Measurements from ENCODE around the gene ARL8B.
A peak's percentile ranks its signal among the peaks of the same experiment; 100 is the strongest.
"Not testable (repeated sequence)": the region's sequence is repeated elsewhere in the genome, so short reads cannot be mapped to it uniquely, and the experiment has no call there.

The ARL8B gene

DNA sequence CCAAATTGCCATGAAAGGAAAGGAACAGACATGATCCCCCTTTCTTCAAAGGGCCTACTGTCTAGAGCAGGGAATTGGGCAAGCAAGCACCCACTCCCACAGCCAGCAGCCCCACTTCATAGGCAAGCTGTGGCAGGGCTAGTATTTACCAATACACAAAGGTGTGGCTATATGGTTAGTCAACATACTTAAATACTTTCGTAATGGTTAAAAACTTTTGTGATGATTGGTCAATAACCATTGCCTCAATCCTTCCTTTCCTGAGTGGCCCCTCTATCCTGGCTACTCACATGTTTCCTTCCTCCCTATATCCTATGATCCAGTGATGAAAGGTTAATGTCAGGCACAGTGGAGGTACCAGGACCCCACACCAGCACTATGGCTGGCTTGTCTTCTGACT, 30.1 kb upstream of the ARL8B start:
- H3K9me3 ChIP-seq (ENCODE audit: insufficient read depth, low read depth, low read length) = no peaks in the 10 kb centered on the region
- H3K27ac ChIP-seq (ENCODE audit: low read length) = no peak overlapping the region
- no peaks in the 10 kb centered on the region for H3K36me3 ChIP-seq (ENCODE audit: insufficient read depth, low read depth, low read length)
- no peak overlapping the region for H3K4me3 ChIP-seq (ENCODE audit: low read length)
- H3K27me3 ChIP-seq (ENCODE audit: insufficient read depth, low read length) = peaks cover 28% of the 10 kb centered on the region
- H3K9ac ChIP-seq (ENCODE audit: low read depth, low read length) = no peak overlapping the region
- no peaks in the 10 kb centered on the region for H3K4me1 ChIP-seq (ENCODE audit: insufficient read depth, low read length)

- Histone ChIP-seq H3K4me3 (ENCODE audit: low read length) (no peak overlapping the region), H3K27ac (ENCODE audit: low read length) (no peak overlapping the region), H3K27me3 (ENCODE audit: insufficient read depth, low read length) (peaks cover 39% of the 10 kb centered on the region), H3K9me3 (ENCODE audit: insufficient read depth, low read depth, low read length) (no peaks in the 10 kb centered on the region), H3K9ac (ENCODE audit: low read depth, low read length) (no peak overlapping the region), H3K4me1 (ENCODE audit: insufficient read depth, low read length) (no peaks in the 10 kb centered on the region), H3K36me3 (ENCODE audit: insufficient read depth, low read depth, low read length) (no peaks in the 10 kb centered on the region)
Observed at GRCh38 chr3:5093731-5094130, 28.4 kb upstream of the ARL8B start.

DNA sequence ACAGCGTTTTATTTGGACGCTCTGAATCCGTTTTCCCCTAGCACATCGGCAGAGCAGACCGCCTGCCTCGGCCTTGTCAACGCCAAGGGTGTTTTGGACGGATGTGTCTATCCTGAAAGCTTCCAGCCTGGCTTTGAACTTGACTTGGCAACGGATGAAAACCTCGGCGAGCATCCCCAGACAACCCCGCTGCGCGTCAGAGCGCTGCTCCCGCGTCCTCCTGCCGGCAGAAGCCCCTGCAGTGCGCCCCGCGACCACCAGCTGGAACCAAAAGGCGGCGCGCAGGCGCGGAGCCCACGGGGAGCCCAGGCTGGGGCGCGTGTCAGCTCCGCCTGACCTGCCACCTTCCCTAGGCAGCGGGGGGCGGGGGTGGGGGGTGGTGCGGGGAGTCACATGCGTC, 26.2 kb upstream of the ARL8B start:
- no peak overlapping the region for H3K9ac ChIP-seq (ENCODE audit: low read depth, low read length)
- peak overlapping the region; percentile 64 for H3K4me3 ChIP-seq (ENCODE audit: low read length)

DNA sequence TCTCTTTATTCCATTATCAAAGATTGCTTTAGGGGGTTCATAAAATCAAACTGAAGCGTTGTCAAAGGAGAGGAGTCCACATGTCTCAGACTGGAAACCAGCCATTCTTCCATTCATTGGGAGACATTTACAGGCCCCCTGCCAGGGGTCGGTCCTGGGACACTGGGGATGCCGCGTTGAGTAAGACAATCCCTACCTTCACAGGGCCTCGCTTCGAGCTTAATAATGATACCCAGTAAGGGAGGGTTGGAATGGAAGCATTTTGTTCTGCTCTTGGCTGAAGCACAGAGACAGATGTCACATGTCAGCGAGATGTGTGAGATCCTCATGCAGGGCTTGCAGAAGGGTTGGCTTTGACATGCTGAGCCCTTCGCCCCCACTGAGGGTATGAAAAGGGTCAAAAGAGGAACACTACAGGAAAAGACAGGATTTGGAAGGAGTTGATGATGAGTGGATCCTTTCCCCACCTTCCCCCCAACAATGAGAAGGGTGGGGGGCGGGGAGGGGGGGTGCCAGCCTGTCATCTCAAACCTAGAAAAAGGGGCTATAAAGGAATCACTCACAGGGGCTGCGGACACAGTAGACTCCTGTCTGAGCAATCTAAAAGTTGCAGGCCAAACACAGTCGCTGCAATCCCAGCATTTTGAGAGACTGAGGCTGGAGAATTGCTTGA, 25.6 kb upstream of the ARL8B start:
- H3K9me3 ChIP-seq (ENCODE audit: insufficient read depth, low read depth, low read length) = no peaks in the 10 kb centered on the region
- H3K4me1 ChIP-seq (ENCODE audit: insufficient read depth, low read length) = no peaks in the 10 kb centered on the region
- H3K27me3 ChIP-seq (ENCODE audit: insufficient read depth, low read length) = peaks cover 39% of the 10 kb centered on the region
- H3K36me3 ChIP-seq (ENCODE audit: insufficient read depth, low read depth, low read length) = no peaks in the 10 kb centered on the region
- H3K9ac ChIP-seq (ENCODE audit: low read depth, low read length) = no peak overlapping the region
- H3K4me3 ChIP-seq (ENCODE audit: low read length) = no peak overlapping the region; the same call in 1 of the 2 replicates
- H3K27ac ChIP-seq (ENCODE audit: low read length) = no peak overlapping the region

More for the DNA sequence above, 26.2 kb upstream of the ARL8B start:
- Histone ChIP-seq H3K9me3 (ENCODE audit: insufficient read depth, low read depth, low read length) (no peaks in the 10 kb centered on the region), H3K36me3 (ENCODE audit: insufficient read depth, low read depth, low read length) (no peaks in the 10 kb centered on the region), H3K4me1 (ENCODE audit: insufficient read depth, low read length) (no peaks in the 10 kb centered on the region), H3K27ac (ENCODE audit: low read length) (no peak overlapping the region), H3K27me3 (ENCODE audit: insufficient read depth, low read length) (peaks cover 39% of the 10 kb centered on the region)

GRCh38 chr3:5098346-5098745, 23.7 kb upstream of the ARL8B start:
- no peaks in the 10 kb centered on the region for H3K4me1 ChIP-seq (ENCODE audit: insufficient read depth, low read length)
- H3K9me3 ChIP-seq (ENCODE audit: insufficient read depth, low read depth, low read length) = no peaks in the 10 kb centered on the region
- peaks cover 39% of the 10 kb centered on the region for H3K27me3 ChIP-seq (ENCODE audit: insufficient read depth, low read length)
- no peak overlapping the region for H3K9ac ChIP-seq (ENCODE audit: low read depth, low read length)
- no peak overlapping the region for H3K4me3 ChIP-seq (ENCODE audit: low read length)
- H3K27ac ChIP-seq (ENCODE audit: low read length) = no peak overlapping the region
- H3K36me3 ChIP-seq (ENCODE audit: insufficient read depth, low read depth, low read length) = no peaks in the 10 kb centered on the region

- no peak overlapping the region for H3K4me3 ChIP-seq (ENCODE audit: low read length)
- no peaks in the 10 kb centered on the region for H3K36me3 ChIP-seq (ENCODE audit: insufficient read depth, low read depth, low read length)
- H3K4me1 ChIP-seq (ENCODE audit: insufficient read depth, low read length) = peaks cover 4% of the 10 kb centered on the region; the same call in 1 of the 2 replicates
- peaks cover 6% of the 10 kb centered on the region for H3K27me3 ChIP-seq (ENCODE audit: insufficient read depth, low read length)
- no peak overlapping the region for H3K27ac ChIP-seq (ENCODE audit: low read length)
- H3K9me3 ChIP-seq (ENCODE audit: insufficient read depth, low read depth, low read length) = no peaks in the 10 kb centered on the region
- no peak overlapping the region for H3K9ac ChIP-seq (ENCODE audit: low read depth, low read length)
Observed at GRCh38 chr3:5102532-5102931, 19.6 kb upstream of the ARL8B start.

DNA sequence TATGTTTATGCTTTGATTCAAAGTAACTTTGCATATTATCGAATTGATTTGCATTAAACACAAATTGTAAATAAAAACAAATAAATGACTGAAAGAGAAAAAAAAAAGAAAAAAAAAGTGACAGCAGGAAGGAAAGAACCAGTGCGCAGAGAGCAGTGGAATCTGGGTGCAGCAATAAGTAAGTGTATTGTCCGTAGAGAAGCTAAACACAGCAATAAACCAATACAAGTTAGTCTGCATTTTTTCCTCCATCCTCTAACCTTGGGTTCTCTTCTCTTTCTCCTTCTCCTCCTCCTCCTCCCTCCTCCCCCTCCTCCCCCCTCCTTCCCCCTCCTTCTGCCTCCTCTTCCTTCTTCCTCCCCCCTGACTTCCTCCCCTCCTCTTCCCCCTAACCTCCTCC, 18.3 kb upstream of the ARL8B start:
- H3K27ac ChIP-seq (ENCODE audit: low read length) = no peak overlapping the region

GRCh38 chr3:5105050-5105449, 17.0 kb upstream of the ARL8B start:
- H3K9ac ChIP-seq (ENCODE audit: low read depth, low read length) = no peak overlapping the region
- H3K4me3 ChIP-seq (ENCODE audit: low read length) = no peak overlapping the region
- no peaks in the 10 kb centered on the region for H3K9me3 ChIP-seq (ENCODE audit: insufficient read depth, low read depth, low read length)
- no peaks in the 10 kb centered on the region for H3K36me3 ChIP-seq (ENCODE audit: insufficient read depth, low read depth, low read length)
- no peak overlapping the region for H3K27ac ChIP-seq (ENCODE audit: low read length)
- H3K27me3 ChIP-seq (ENCODE audit: insufficient read depth, low read length) = no peaks in the 10 kb centered on the region
- H3K4me1 ChIP-seq (ENCODE audit: insufficient read depth, low read length) = peaks cover 4% of the 10 kb centered on the region; the same call in 1 of the 2 replicates

More for the DNA sequence above, 18.3 kb upstream of the ARL8B start:
- H3K9ac ChIP-seq (ENCODE audit: low read depth, low read length) = no peak overlapping the region
- H3K9me3 ChIP-seq (ENCODE audit: insufficient read depth, low read depth, low read length) = no peaks in the 10 kb centered on the region
- no peak overlapping the region for H3K4me3 ChIP-seq (ENCODE audit: low read length)
- H3K4me1 ChIP-seq (ENCODE audit: insufficient read depth, low read length) = peaks cover 4% of the 10 kb centered on the region; the same call in 1 of the 2 replicates
- no peaks in the 10 kb centered on the region; the same call in 1 of the 2 replicates for H3K27me3 ChIP-seq (ENCODE audit: insufficient read depth, low read length)
- no peaks in the 10 kb centered on the region for H3K36me3 ChIP-seq (ENCODE audit: insufficient read depth, low read depth, low read length)

DNA sequence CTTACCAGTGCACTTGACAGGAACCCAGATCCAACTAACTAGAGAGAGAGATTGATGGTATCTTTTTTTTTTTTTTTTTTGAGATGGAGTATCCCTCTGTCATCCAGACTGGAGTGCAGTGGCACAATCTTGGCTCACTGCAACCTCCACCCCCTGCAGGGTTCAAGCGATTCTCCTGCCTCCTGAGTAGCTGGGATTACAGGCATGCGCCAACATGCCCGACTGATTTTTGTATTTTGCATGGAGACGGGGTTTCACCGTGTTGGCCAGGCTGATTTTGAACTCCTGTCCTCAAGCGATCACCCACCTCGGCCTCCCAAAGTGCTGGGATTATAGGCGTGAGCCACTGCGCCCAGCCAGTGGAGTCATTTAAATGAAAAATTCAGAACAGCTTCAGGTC, 15.7 kb upstream of the ARL8B start:
- not testable (repeated sequence) for H3K9ac ChIP-seq (ENCODE audit: low read depth, low read length); H3K27me3 ChIP-seq (ENCODE audit: insufficient read depth, low read length); H3K4me1 ChIP-seq (ENCODE audit: insufficient read depth, low read length); H3K27ac ChIP-seq (ENCODE audit: low read length); H3K4me3 ChIP-seq (ENCODE audit: low read length); H3K9me3 ChIP-seq (ENCODE audit: insufficient read depth, low read depth, low read length); H3K36me3 ChIP-seq (ENCODE audit: insufficient read depth, low read depth, low read length)

DNA sequence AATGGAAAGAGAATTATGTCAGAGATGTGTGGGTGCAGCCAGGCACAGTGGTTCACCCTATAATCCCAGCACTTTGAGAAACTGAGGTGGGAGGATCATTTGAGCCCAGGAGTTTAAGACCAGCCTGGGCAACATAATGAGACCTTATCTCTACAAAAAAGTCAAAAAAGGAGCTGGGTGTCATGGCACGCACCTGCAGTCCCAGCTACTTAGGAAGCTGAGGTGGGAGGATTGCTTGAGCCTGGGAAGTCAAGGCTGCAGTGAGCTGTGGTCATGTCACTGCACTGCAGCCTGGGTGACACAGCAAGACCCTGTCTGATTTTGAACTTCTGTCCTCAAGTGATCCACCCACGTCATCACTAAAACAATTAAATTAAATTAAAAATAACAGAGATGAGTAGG, 15.2 kb upstream of the ARL8B start:
- not testable (repeated sequence) for H3K27ac ChIP-seq (ENCODE audit: low read length); H3K9ac ChIP-seq (ENCODE audit: low read depth, low read length); H3K9me3 ChIP-seq (ENCODE audit: insufficient read depth, low read depth, low read length); H3K27me3 ChIP-seq (ENCODE audit: insufficient read depth, low read length); H3K4me1 ChIP-seq (ENCODE audit: insufficient read depth, low read length); H3K4me3 ChIP-seq (ENCODE audit: low read length); H3K36me3 ChIP-seq (ENCODE audit: insufficient read depth, low read depth, low read length)

- H3K9me3 ChIP-seq (ENCODE audit: insufficient read depth, low read depth, low read length) = no peaks in the 10 kb centered on the region
- no peaks in the 10 kb centered on the region for H3K36me3 ChIP-seq (ENCODE audit: insufficient read depth, low read depth, low read length)
- no peak overlapping the region for H3K9ac ChIP-seq (ENCODE audit: low read depth, low read length)
- no peak overlapping the region for H3K4me3 ChIP-seq (ENCODE audit: low read length)
- H3K27ac ChIP-seq (ENCODE audit: low read length) = no peak overlapping the region
- peaks cover 4% of the 10 kb centered on the region; the same call in 1 of the 2 replicates for H3K4me1 ChIP-seq (ENCODE audit: insufficient read depth, low read length)
- H3K27me3 ChIP-seq (ENCODE audit: insufficient read depth, low read length) = no peaks in the 10 kb centered on the region
Observed at GRCh38 chr3:5110337-5110736, 11.8 kb upstream of the ARL8B start.

DNA sequence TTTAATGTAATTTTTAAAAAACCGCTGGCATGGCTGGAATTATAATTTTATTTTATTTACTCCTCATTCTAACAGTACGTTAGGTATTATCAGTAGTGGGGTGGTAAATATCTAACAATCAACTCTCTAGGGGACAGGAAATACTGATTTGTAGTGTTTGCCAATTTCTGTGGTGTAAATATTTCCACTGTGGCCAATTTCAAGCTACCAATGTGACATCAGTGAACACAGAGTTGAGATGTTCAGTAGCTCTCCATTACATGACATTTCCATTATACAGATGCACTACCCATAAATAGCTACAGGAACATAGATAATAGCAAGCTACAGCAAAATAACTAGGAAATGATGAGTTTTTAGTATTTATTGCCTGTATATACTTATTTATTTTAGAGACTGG, 10.0 kb upstream of the ARL8B start:
- Histone ChIP-seq H3K4me3 (ENCODE audit: low read length) (no peak overlapping the region), H3K36me3 (ENCODE audit: insufficient read depth, low read depth, low read length) (no peaks in the 10 kb centered on the region), H3K9ac (ENCODE audit: low read depth, low read length) (no peak overlapping the region), H3K27ac (ENCODE audit: low read length) (no peak overlapping the region), H3K4me1 (ENCODE audit: insufficient read depth, low read length) (no peaks in the 10 kb centered on the region), H3K9me3 (ENCODE audit: insufficient read depth, low read depth, low read length) (no peaks in the 10 kb centered on the region), H3K27me3 (ENCODE audit: insufficient read depth, low read length) (no peaks in the 10 kb centered on the region)
